K562 (cell line): Measurements from ENCODE around the gene UFL1. TPM values are rescaled to one million over a fixed set of nuclear protein-coding genes. Genes with fewer than 3 reads are reported as not detected.

ENCODE experiments used
- HDAC1 ChIP-seq, 2 experiments: fragments of 450-650 bp; IDR thresholded peaks; 2 replicates each; pipeline ENCODE4 v1.6.1; 2016 to 2017; ENCODE audit warnings: inconsistent platforms in 1 of 2, mild to moderate bottlenecking in 1 of 2, moderate library complexity in 1 of 2
- KDM1A ChIP-seq, 2 experiments: fragments of 450-650 bp; IDR thresholded peaks; 2 replicates each; pipeline ENCODE4 v1.6.1; 2016; ENCODE audit warnings: mild to moderate bottlenecking in 2 of 2
- NCOA4 ChIP-seq: fragments of 450-650 bp; IDR thresholded peaks from 2 replicates; pipeline ENCODE4 v1.6.1; 2018; ENCODE audit warnings: mild to moderate bottlenecking; ENCODE audit not compliant: partially characterized antibody
- TAF1 ChIP-seq: IDR thresholded peaks from 2 replicates; pipeline ENCODE4 v1.6.1; 2011; ENCODE audit warnings: mild to moderate bottlenecking, low read length, moderate library complexity; ENCODE audit not compliant: insufficient read depth, control insufficient read depth, severe bottlenecking; ENCODE audit errors: extremely low read depth
- ZKSCAN3 ChIP-seq: fragments of 250-450 bp; sonication (Bioruptor Pico); IDR thresholded peaks from 2 replicates; pipeline ENCODE4 v1.4.0; 2020
- polyA plus RNA-seq, 8 experiments: library from polyadenylated mRNA; depleted of rRNA in 4 of 8; stranded (reverse) in 5 of 8; unstranded in 3 of 8; fragments of >200 nt; fragmentation: Nextera tagmentation in 2 of 8; fragmentation: Illumina TruSeq in 1 of 8; extraction: Ambion mirVana in 2 of 8; extraction: Trizol in 1 of 8; gene quantifications; 2 replicates each; pipeline versions ENCODE4 v1.2.1 to v1.2.3, GENCODE V29; 2011 to 2014; ENCODE audit warnings: inconsistent platforms in 1 of 8, missing spikeins in 1 of 8
- total RNA-seq, 7 experiments: library from RNA; depleted of rRNA in 6 of 7; stranded (reverse); fragments of >200 nt in 6 of 7; fragmentation: Illumina TruSeq in 2 of 7; extraction: Trizol in 2 of 7; gene quantifications; 2 replicates each; pipeline versions ENCODE4 v1.2.1 to v1.2.3, GENCODE V29; 2011 to 2021; ENCODE audit warnings: low replicate concordance in 1 of 7
- TF ChIP-seq, protein P1 (sequence below): fragments of 450-650 bp; formaldehyde crosslinking; IDR thresholded peaks from 2 replicates; pipeline ENCODE4 v1.4.0; 2022; ENCODE audit warnings: missing genetic modification characterization
- TF ChIP-seq, protein P2 (sequence below): fragments of 250-450 bp; sonication (Bioruptor Pico); IDR thresholded peaks from 2 replicates; pipeline ENCODE4 v1.8.0; 2021; ENCODE audit warnings: borderline replicate concordance, mild to moderate bottlenecking, moderate library complexity; ENCODE audit not compliant: poor library complexity, severe bottlenecking
- TF ChIP-seq, protein P3 (sequence below): sonication (generic); formaldehyde crosslinking; IDR thresholded peaks from 2 replicates; pipeline ENCODE4 v1.8.1; 2023; ENCODE audit warnings: mild to moderate bottlenecking, missing genetic modification reagents
- TF ChIP-seq, protein P4 (sequence below): fragments of 200-400 bp; formaldehyde crosslinking; IDR thresholded peaks from 2 replicates; pipeline ENCODE4 v1.6.1; 2017; ENCODE audit warnings: mild to moderate bottlenecking, low read depth, low read length, moderate library complexity

Gene UFL1
- total and polyA plus RNA-seq, 9 of the 15 experiments (the other 6 are each of a cell fraction or from before 2014, with no cell fraction given): 10.9 to 23.1 (median 18.3) TPM

DNA sequence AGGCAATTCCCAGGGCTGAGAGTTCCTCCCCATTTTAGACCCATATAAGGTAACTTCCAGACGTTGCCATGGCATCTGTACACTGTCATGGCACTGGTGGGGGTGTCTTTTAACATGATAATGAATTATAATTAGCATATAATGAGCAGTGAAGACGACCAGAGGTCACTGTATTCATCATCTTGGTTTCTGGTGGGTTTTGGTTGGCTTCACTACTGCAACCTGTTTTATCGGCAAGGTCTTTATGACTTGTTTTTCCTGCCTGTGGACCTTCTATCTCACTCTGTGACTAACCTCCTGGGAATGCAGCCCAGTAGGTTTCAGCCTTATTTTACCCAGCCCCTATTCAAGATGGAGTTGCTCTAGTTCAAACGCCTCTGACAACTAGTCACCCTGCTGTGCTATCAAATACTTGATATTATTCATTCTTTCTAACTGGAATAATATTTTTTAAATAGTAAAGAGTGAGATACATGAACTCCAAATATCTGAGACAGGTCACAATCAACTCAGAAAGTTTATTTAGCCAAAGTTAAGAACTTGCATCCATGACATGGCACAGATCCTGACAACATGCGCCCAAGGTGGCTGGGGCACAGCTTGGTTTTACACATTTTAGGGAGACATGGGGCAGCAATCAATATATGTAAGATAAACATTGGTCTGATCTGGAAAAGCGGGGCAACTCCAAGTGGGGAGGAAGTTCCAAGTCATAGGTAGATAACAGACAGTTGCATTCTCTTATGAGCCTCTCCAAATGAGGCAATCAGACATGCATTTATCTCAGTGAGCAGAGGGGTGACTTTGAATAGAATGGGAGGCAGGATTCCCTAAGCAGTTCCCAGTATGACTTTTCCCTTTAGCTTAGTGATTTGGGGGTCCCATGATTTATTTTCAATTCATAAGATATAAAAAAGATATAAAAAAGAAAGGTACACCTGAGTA is 1.2 kb upstream of the UFL1 start (continued):
- TF ChIP-seq, protein P1, sequence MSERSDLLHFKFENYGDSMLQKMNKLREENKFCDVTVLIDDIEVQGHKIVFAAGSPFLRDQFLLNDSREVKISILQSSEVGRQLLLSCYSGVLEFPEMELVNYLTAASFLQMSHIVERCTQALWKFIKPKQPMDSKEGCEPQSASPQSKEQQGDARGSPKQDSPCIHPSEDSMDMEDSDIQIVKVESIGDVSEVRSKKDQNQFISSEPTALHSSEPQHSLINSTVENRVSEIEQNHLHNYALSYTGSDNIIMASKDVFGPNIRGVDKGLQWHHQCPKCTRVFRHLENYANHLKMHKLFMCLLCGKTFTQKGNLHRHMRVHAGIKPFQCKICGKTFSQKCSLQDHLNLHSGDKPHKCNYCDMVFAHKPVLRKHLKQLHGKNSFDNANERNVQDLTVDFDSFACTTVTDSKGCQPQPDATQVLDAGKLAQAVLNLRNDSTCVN: no peak
- peak; percentile 10 for TF ChIP-seq TAF1
- TF ChIP-seq, protein P2, sequence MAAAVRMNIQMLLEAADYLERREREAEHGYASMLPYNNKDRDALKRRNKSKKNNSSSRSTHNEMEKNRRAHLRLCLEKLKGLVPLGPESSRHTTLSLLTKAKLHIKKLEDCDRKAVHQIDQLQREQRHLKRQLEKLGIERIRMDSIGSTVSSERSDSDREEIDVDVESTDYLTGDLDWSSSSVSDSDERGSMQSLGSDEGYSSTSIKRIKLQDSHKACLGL (CRISPR knock-in tag): no peak
- no peak for TF ChIP-seq KDM1A (IDR thresholded peaks at IDR 0.05)
- no peak for TF ChIP-seq HDAC1 (IDR thresholded peaks at IDR 0.05)
- no peak for TF ChIP-seq NCOA4
- TF ChIP-seq, protein P3, sequence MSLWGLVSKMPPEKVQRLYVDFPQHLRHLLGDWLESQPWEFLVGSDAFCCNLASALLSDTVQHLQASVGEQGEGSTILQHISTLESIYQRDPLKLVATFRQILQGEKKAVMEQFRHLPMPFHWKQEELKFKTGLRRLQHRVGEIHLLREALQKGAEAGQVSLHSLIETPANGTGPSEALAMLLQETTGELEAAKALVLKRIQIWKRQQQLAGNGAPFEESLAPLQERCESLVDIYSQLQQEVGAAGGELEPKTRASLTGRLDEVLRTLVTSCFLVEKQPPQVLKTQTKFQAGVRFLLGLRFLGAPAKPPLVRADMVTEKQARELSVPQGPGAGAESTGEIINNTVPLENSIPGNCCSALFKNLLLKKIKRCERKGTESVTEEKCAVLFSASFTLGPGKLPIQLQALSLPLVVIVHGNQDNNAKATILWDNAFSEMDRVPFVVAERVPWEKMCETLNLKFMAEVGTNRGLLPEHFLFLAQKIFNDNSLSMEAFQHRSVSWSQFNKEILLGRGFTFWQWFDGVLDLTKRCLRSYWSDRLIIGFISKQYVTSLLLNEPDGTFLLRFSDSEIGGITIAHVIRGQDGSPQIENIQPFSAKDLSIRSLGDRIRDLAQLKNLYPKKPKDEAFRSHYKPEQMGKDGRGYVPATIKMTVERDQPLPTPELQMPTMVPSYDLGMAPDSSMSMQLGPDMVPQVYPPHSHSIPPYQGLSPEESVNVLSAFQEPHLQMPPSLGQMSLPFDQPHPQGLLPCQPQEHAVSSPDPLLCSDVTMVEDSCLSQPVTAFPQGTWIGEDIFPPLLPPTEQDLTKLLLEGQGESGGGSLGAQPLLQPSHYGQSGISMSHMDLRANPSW: no peak
- TF ChIP-seq, protein P4, sequence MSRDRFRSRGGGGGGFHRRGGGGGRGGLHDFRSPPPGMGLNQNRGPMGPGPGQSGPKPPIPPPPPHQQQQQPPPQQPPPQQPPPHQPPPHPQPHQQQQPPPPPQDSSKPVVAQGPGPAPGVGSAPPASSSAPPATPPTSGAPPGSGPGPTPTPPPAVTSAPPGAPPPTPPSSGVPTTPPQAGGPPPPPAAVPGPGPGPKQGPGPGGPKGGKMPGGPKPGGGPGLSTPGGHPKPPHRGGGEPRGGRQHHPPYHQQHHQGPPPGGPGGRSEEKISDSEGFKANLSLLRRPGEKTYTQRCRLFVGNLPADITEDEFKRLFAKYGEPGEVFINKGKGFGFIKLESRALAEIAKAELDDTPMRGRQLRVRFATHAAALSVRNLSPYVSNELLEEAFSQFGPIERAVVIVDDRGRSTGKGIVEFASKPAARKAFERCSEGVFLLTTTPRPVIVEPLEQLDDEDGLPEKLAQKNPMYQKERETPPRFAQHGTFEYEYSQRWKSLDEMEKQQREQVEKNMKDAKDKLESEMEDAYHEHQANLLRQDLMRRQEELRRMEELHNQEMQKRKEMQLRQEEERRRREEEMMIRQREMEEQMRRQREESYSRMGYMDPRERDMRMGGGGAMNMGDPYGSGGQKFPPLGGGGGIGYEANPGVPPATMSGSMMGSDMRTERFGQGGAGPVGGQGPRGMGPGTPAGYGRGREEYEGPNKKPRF: no peak
- TF ChIP-seq ZKSCAN3 (CRISPR knock-in tag): no peak
